Medulla oblongata (tissue), 1 donor: ENCODE results near the gene CABYR.

Experiments
- DNase-seq: peaks from one replicate; pipeline ENCODE4 v3.0.0-alpha.2; 2015; ENCODE audit errors: extremely low spot score

CABYR gene

GRCh38 chr18:24189664-24190346 is 50.9 kb downstream of the CABYR start:
- DNase-seq, result no peak

- no peak for DNase-seq
Observed at GRCh38 chr18:24190590-24190989, 51.7 kb downstream of the CABYR start.

GRCh38 chr18:24195296-24196053 is 56.6 kb downstream of the CABYR start:
- DNase-seq, result no peak

GRCh38 chr18:24196764-24197163 is 57.9 kb downstream of the CABYR start:
- no peak for DNase-seq

- no peak for DNase-seq
Observed at GRCh38 chr18:24197412-24197811, 58.5 kb downstream of the CABYR start.

GRCh38 chr18:24198461-24198860 is 59.6 kb downstream of the CABYR start:
- no peak for DNase-seq

GRCh38 chr18:24199372-24199962 is 60.6 kb downstream of the CABYR start:
- no peak for DNase-seq

GRCh38 chr18:24200494-24201290 is 61.8 kb downstream of the CABYR start:
- peak; percentile 81 for DNase-seq

- DNase-seq, result no peak
Observed at GRCh38 chr18:24201699-24202687, 63.1 kb downstream of the CABYR start.

GRCh38 chr18:24204904-24205303 is 66.0 kb downstream of the CABYR start:
- DNase-seq, result no peak

- no peak for DNase-seq
Observed at GRCh38 chr18:24208270-24209035, 69.6 kb downstream of the CABYR start.

- DNase-seq, result no peak
Observed at GRCh38 chr18:24209558-24209957, 70.7 kb downstream of the CABYR start.
